Measurements from ENCODE around the gene C19orf85.

C19orf85 gene

DNA sequence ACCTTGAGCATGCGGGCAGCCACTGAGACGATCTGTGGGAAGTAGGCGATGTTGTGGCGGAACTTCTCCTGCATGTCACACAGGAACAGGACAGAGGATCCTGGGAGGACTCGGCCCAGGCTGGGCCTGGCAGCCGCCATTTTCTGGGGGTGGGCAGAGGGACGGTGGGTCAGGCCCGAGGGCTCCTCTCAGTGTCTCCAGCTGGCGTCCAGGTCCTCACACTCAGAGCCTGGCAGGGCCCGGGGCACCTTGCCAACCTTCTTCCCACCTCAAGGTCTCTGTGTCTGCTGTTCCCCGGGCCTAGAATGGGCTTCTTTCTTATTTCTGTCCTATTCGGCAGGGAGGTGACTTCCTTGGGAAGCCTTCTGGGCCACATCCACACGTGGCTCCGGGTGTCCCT, 8.2 kb downstream of the C19orf85 start:
- peaks cover 35% of the 10 kb centered on the region for H3K4me1 ChIP-seq (ENCODE audit: insufficient read depth, low read length)
- H3K9ac ChIP-seq (ENCODE audit: low read depth, low read length) = no peak overlapping the region
- no peak overlapping the region for H3K4me3 ChIP-seq (ENCODE audit: low read depth in 1 of 2, low read length in 2 of 2)
- ATAC-seq (ENCODE audit: insufficient read depth, low read depth) (no peak), DNase-seq (no peak)
- no peak overlapping the region for H2AFZ ChIP-seq (ENCODE audit: low read depth, low read length)
- H3K9me3 ChIP-seq (ENCODE audit: insufficient read depth, low read length, severe bottlenecking) = no peaks in the 10 kb centered on the region
- H3K27ac ChIP-seq (ENCODE audit: low read length) = no peak overlapping the region
- peaks cover 12% of the 10 kb centered on the region; the same call in 1 of the 2 replicates for H3K36me3 ChIP-seq (ENCODE audit: insufficient read depth, low read length)
- no peak overlapping the region for H3K4me2 ChIP-seq (ENCODE audit: insufficient read depth, low read length)
- TF ChIP-seq CTCF (IDR thresholded peaks at IDR 0.05; ENCODE audit: borderline replicate concordance, extremely low read depth, low read length, poor library complexity, severe bottlenecking) = no peak
- no peak for TF ChIP-seq EZH2 (IDR thresholded peaks at IDR 0.05; ENCODE audit: borderline replicate concordance, low read depth, low read length, severe bottlenecking)
- peaks cover 10% of the 10 kb centered on the region for H3K27me3 ChIP-seq (ENCODE audit: insufficient read depth, low read length, poor library complexity)
- peaks cover 32% of the 10 kb centered on the region for H3K79me2 ChIP-seq (ENCODE audit: insufficient read depth, low read length)
- peaks cover 14% of the 10 kb centered on the region for H4K20me1 ChIP-seq (ENCODE audit: insufficient read depth, low read length)

GRCh38 chr19:55455576-55456235, 8.8 kb downstream of the C19orf85 start:
- TF ChIP-seq EZH2 (IDR thresholded peaks at IDR 0.05; ENCODE audit: borderline replicate concordance, low read depth, low read length, severe bottlenecking) = no peak
- no peak for TF ChIP-seq CTCF (IDR thresholded peaks at IDR 0.05; ENCODE audit: borderline replicate concordance, extremely low read depth, low read length, poor library complexity, severe bottlenecking)

GRCh38 chr19:55454787-55455243, 9.7 kb downstream of the C19orf85 start:
- H3K27ac ChIP-seq (ENCODE audit: low read length) = no peak overlapping the region
- no peak overlapping the region for H2AFZ ChIP-seq (ENCODE audit: low read depth, low read length)
- no peak overlapping the region for H3K9ac ChIP-seq (ENCODE audit: low read depth, low read length)
- H3K4me2 ChIP-seq (ENCODE audit: insufficient read depth, low read length) = no peak overlapping the region
- H3K27me3 ChIP-seq (ENCODE audit: insufficient read depth, low read length, poor library complexity) = peaks cover 19% of the 10 kb centered on the region
- H3K4me1 ChIP-seq (ENCODE audit: insufficient read depth, low read length) = peaks cover 20% of the 10 kb centered on the region
- H3K9me3 ChIP-seq (ENCODE audit: insufficient read depth, low read length, severe bottlenecking) = no peaks in the 10 kb centered on the region
- H3K4me3 ChIP-seq (ENCODE audit: low read depth in 1 of 2, low read length in 2 of 2) = no peak overlapping the region
- ATAC-seq (ENCODE audit: insufficient read depth, low read depth) = no peak
- H3K79me2 ChIP-seq (ENCODE audit: insufficient read depth, low read length) = peaks cover 17% of the 10 kb centered on the region
- peak; percentile 58 for DNase-seq
- peaks cover 12% of the 10 kb centered on the region; the same call in 1 of the 2 replicates for H3K36me3 ChIP-seq (ENCODE audit: insufficient read depth, low read length)
- peaks cover 10% of the 10 kb centered on the region for H4K20me1 ChIP-seq (ENCODE audit: insufficient read depth, low read length)
- TF ChIP-seq EZH2 (IDR thresholded peaks at IDR 0.05; ENCODE audit: borderline replicate concordance, low read depth, low read length, severe bottlenecking) (no peak), CTCF (IDR thresholded peaks at IDR 0.05; ENCODE audit: borderline replicate concordance, extremely low read depth, low read length, poor library complexity, severe bottlenecking) (peak; percentile 85)

More at GRCh38 chr19:55455576-55456235, 8.8 kb downstream of the C19orf85 start:
- Histone ChIP-seq H3K9ac (ENCODE audit: low read depth, low read length) (no peak overlapping the region), H2AFZ (ENCODE audit: low read depth, low read length) (no peak overlapping the region), H3K36me3 (ENCODE audit: insufficient read depth, low read length) (peaks cover 12% of the 10 kb centered on the region; the same call in 1 of the 2 replicates), H3K9me3 (ENCODE audit: insufficient read depth, low read length, severe bottlenecking) (no peaks in the 10 kb centered on the region), H3K4me2 (ENCODE audit: insufficient read depth, low read length) (no peak overlapping the region), H3K4me1 (ENCODE audit: insufficient read depth, low read length) (peaks cover 29% of the 10 kb centered on the region), H3K27me3 (ENCODE audit: insufficient read depth, low read length, poor library complexity) (peaks cover 16% of the 10 kb centered on the region), H3K27ac (ENCODE audit: low read length) (no peak overlapping the region), H4K20me1 (ENCODE audit: insufficient read depth, low read length) (peaks cover 12% of the 10 kb centered on the region), H3K4me3 (ENCODE audit: low read depth in 1 of 2, low read length in 2 of 2) (no peak overlapping the region), H3K79me2 (ENCODE audit: insufficient read depth, low read length) (peaks cover 26% of the 10 kb centered on the region)
- ATAC-seq (ENCODE audit: insufficient read depth, low read depth) = no peak
- DNase-seq = no peak
